ENCODE data around the gene RMRP.
A peak's percentile ranks its signal among the peaks of the same experiment; 100 is the strongest.

RMRP gene

DNA sequence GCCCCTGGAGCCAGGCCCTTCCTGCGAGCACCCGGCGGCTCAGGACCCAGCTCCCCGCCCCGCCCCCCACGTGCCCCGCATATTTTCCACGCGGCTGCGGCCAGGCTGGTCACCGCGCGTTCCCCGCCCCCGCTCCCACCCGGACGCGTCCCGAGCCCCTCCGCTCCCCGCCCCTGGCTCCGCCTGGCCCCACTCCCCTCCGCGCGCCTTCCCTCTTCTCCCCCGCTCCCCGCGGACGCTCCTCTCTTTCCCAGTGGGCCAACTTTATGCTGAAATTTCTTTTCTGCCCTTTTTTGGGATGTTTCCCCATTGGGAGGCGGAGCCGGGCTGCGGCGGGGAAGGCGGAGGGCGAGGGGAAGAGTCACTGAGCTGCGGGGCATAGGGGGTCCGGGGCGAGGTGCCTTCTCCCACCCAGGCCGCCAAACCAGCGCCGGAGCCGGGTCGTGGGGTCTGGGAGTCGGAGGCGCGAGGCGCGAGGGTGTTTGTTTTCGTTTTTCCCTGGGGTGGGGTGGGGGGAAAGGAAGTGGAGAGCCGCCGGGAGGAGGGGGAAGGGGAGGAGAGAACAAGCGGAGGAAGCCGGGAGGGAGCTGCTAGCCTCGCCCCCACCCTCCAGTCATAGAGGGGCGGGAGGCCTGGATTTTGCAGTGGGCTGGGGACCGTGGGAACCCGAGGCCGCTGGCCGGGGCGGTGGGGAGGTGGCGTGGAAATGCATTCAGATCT lies 33.0 kb upstream of the RMRP start:
- H3K36me3 Mint-ChIP-seq (ENCODE audit: low read depth): no peaks in the 10 kb centered on the region

DNA sequence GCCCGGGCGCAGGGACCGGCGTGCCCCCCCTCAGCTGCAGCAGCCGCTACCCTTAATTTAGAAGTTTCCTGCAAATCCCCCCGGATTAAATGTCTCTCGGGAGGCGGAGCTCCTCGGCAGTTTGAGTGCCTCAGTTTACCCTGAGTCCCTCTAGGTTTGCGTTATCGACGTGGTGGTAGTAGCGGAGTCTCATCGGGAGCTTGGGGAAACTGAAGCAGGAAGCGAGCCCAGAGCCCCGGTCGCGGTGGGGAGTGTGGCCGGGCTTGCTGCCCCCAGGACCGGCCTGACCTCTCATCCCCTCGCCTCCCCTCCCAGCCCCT lies 32.4 kb upstream of the RMRP start:
- Mint-ChIP-seq H3K9me3 (no peaks in the 10 kb centered on the region), H3K27me3 (no peaks in the 10 kb centered on the region), H3K36me3 (ENCODE audit: low read depth) (no peaks in the 10 kb centered on the region), H3K4me3 (peak overlapping the region; percentile 74), H3K4me1 (ENCODE audit: low read depth) (peaks cover 32% of the 10 kb centered on the region), H3K27ac (peak overlapping the region; percentile 79)

More for the DNA sequence above, 33.0 kb upstream of the RMRP start:
- Mint-ChIP-seq H3K27me3 (no peaks in the 10 kb centered on the region), H3K27ac (peak overlapping the region; percentile 81), H3K9me3 (no peaks in the 10 kb centered on the region), H3K4me3 (peak overlapping the region; percentile 78), H3K4me1 (ENCODE audit: low read depth) (peaks cover 32% of the 10 kb centered on the region)

DNA sequence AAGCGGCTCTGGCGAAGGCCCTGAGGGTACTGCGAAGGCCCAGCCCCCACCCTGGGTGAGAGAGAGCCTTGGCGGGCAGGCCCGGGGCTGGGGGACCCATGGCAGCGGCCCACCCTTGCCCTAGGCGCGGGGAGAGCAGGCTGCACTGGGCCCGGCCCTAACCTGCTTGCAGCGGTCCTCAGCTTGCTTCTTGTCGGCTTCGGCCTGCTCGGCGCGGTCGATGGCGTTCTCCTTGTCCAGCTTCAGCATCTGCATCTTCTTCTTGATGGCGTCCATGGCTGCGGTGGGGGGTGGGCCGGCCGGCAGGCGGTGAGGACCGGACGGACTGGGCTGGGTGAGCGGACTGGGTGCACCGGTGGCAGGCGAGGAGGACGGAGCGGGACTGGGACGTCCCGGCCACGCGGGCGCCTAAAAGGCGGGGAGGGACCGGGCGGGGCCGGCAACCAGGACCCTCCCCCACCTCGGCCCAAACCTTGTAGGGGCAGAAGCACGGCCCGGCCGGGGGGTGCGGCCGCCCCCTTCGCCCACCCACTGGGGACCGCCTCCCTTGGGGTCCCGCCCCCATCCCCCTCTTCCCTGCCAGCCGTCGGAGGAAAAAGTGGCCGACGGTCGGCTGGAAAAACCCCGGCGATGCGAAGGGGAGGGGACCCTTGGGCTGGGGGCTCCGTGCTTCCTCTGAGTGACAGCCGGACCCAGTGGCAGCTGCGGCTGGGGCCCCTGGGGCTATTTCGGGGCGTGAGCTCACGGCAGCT lies 31.9 kb upstream of the RMRP start, which contains the start of gene TPM2:
TSS of gene TPM2 (minus strand) at position 384 of the 752 bp plus-strand sequence. CDS start at position 276, 108 bp downstream.
- no peaks in the 10 kb centered on the region for H3K27me3 Mint-ChIP-seq
- H3K9me3 Mint-ChIP-seq: no peaks in the 10 kb centered on the region
- peaks cover 32% of the 10 kb centered on the region for H3K4me1 Mint-ChIP-seq (ENCODE audit: low read depth)
- peak within 1 kb of the TSS; percentile 78 for H3K4me3 Mint-ChIP-seq
- H3K36me3 Mint-ChIP-seq (ENCODE audit: low read depth): no peaks in the 10 kb centered on the region
- H3K27ac Mint-ChIP-seq: peak within 1 kb of the TSS; percentile 81

- H3K4me3 Mint-ChIP-seq: peak overlapping the region; percentile 47
- H3K36me3 Mint-ChIP-seq (ENCODE audit: low read depth): no peaks in the 10 kb centered on the region
- no peaks in the 10 kb centered on the region for H3K9me3 Mint-ChIP-seq
- peak overlapping the region; percentile 45 for H3K27ac Mint-ChIP-seq
- H3K27me3 Mint-ChIP-seq: no peaks in the 10 kb centered on the region
- H3K4me1 Mint-ChIP-seq (ENCODE audit: low read depth): peaks cover 32% of the 10 kb centered on the region
These were observed 31.0 kb upstream of the RMRP start for GRCh38 chr9:35688558-35689541.

DNA sequence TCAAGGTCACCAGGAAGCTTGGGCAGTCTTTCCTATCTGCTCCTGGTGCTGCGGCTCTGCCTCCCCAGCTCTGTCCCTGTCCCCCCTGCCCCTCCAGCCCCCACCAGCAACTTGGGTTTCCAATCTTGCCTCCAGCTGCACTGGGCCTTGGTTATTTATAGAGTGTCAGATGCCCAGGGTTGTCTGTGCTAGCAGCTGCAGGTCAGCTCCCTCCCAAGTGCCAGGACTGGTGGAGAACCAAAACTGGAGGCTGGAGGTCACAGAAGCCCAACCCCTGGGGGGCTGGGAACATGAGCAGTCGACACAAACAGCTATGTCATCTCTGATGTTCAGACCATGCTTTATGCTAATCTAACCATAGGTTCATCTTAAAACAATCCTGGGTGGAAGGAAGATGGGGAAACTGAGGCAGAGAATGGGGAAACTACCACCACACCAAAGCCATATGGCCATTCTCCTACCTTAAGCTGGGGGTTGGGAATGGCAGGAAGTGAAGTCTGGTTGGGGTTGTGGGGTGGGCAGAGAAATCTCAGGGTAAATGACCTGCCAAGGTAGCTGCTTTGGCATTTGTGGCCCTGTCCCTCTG lies 30.2 kb upstream of the RMRP start:
- Mint-ChIP-seq H3K9me3 (no peaks in the 10 kb centered on the region), H3K36me3 (ENCODE audit: low read depth) (no peaks in the 10 kb centered on the region), H3K4me3 (no peak overlapping the region), H3K4me1 (ENCODE audit: low read depth) (peaks cover 32% of the 10 kb centered on the region), H3K27me3 (no peaks in the 10 kb centered on the region), H3K27ac (no peak overlapping the region)

DNA sequence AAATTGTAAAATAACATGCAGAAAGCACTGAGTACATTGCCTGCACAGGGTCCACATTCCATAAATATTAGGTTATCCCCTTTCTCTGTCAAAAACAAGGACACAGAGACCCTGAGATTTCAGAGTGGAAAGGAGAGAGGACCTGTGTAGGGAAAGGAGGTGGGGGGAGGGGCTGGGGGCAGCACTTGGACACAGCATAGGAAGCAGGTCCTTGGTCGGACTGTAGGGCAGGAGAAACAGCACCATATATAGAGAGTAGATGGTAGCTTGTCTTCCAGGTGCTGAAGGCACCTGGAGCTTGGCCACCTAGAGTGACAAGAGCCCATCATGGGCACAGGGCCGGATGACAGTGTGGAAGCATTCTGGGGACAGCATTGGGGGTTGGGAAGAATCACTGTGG lies 29.5 kb upstream of the RMRP start:
- Mint-ChIP-seq H3K27ac (no peak overlapping the region), H3K9me3 (no peaks in the 10 kb centered on the region), H3K27me3 (no peaks in the 10 kb centered on the region), H3K36me3 (ENCODE audit: low read depth) (no peaks in the 10 kb centered on the region), H3K4me3 (no peak overlapping the region), H3K4me1 (ENCODE audit: low read depth) (peaks cover 32% of the 10 kb centered on the region)

DNA sequence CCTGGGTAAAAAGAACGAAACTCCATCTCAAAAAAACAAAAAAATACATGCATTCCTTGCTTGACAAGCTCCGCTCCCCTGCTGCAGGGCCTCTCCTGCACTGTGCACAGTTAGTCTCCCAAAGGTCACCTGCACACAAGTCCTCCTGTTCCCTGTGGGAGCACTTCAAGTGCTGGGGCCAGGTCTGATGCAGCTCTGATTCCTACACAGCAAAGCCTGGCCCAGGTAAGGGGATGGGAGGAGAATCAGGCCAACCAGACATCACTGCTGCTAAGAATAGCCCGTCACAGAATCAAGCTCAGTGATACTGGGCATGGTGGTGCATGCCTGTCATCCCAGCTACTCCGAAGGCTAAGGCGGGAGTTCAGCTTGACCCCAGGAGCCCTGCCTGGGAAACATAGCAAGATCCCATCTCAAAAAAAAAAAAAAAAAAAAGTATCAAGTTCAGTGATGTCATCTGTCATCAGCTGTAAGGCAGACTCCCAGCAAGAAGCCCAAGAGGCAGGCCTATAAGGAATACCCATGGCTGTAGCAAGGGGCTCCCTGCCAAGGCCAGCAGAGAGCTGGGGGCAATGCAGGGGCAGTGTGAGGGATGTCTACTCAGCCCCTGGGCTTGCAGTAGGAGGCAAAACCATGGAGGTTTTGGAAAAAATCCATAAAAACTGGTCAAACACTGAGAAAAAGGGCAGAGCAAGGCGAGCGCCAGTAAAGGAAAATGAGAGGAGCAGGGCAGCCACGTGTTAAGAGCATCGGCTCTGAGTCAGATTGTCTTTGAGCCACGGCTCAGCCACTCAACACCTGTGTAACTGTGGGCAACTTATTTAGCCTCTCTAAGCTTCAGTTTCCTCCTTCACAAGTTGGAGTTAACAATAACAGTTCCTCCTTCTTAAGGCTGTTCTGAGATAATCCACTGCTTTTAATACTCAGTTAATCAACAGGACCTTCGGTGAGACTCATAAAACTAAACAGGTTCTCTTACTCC lies 28.7 kb upstream of the RMRP start:
- Mint-ChIP-seq H3K4me3 (no peak overlapping the region), H3K27ac (no peak overlapping the region), H3K27me3 (no peaks in the 10 kb centered on the region), H3K36me3 (ENCODE audit: low read depth) (no peaks in the 10 kb centered on the region), H3K9me3 (no peaks in the 10 kb centered on the region), H3K4me1 (ENCODE audit: low read depth) (peaks cover 27% of the 10 kb centered on the region)

DNA sequence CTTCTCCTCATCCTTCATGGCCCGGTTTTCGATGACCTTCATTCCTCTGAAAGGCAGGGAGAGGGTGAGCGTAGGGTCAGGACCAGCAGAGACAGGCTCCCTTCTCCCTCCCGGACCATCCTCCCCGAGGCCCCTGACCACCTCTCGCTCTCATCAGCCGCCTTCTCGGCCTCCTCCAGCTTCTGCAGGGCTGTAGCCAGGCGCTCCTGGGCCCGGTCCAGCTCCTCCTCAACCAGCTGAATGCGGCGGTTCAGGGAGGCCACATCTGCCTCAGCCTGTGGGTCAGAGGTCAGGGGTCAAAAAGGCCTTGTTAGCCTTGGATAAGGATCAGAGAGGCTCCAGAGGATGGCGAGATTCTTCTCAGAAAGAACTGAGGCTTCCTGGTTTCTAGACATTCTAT lies 27.7 kb upstream of the RMRP start:
- H3K4me3 Mint-ChIP-seq: no peak overlapping the region
- peaks cover 18% of the 10 kb centered on the region for H3K4me1 Mint-ChIP-seq (ENCODE audit: low read depth)
- H3K27ac Mint-ChIP-seq: no peak overlapping the region
- H3K9me3 Mint-ChIP-seq: no peaks in the 10 kb centered on the region
- H3K36me3 Mint-ChIP-seq (ENCODE audit: low read depth): no peaks in the 10 kb centered on the region
- H3K27me3 Mint-ChIP-seq: no peaks in the 10 kb centered on the region

DNA sequence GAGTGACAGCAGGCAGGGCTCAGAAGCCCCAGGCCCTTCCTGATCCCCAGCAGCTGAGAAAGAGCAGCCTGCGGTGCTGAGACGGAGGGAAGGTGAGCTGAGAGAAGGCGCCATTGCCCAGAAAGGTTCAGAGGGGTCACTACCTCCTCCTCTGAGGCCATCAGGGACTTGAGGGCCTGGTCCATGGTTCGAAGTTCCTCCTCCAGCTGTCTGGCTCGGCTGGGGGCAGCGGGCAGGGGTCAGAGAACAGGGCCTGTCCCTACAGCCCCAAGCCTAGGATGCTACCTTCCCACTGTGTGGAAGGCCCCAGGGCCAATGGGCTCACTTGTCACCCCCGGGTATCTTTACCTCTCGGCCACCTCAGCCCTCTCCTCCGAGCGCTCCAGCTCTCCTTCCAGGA lies 27.1 kb upstream of the RMRP start:
- H3K27me3 Mint-ChIP-seq: no peaks in the 10 kb centered on the region
- H3K4me3 Mint-ChIP-seq: no peak overlapping the region
- no peaks in the 10 kb centered on the region for H3K36me3 Mint-ChIP-seq (ENCODE audit: low read depth)
- no peaks in the 10 kb centered on the region for H3K9me3 Mint-ChIP-seq
- H3K4me1 Mint-ChIP-seq (ENCODE audit: low read depth): peaks cover 18% of the 10 kb centered on the region
- H3K27ac Mint-ChIP-seq: no peak overlapping the region

GRCh38 chr9:35683323-35683722 lies 25.5 kb upstream of the RMRP start:
- no peaks in the 10 kb centered on the region for H3K9me3 Mint-ChIP-seq
- no peaks in the 10 kb centered on the region for H3K36me3 Mint-ChIP-seq (ENCODE audit: low read depth)
- peaks cover 8% of the 10 kb centered on the region for H3K4me1 Mint-ChIP-seq (ENCODE audit: low read depth)
- H3K27ac Mint-ChIP-seq: no peak overlapping the region
- no peaks in the 10 kb centered on the region for H3K27me3 Mint-ChIP-seq
- H3K4me3 Mint-ChIP-seq: no peak overlapping the region

DNA sequence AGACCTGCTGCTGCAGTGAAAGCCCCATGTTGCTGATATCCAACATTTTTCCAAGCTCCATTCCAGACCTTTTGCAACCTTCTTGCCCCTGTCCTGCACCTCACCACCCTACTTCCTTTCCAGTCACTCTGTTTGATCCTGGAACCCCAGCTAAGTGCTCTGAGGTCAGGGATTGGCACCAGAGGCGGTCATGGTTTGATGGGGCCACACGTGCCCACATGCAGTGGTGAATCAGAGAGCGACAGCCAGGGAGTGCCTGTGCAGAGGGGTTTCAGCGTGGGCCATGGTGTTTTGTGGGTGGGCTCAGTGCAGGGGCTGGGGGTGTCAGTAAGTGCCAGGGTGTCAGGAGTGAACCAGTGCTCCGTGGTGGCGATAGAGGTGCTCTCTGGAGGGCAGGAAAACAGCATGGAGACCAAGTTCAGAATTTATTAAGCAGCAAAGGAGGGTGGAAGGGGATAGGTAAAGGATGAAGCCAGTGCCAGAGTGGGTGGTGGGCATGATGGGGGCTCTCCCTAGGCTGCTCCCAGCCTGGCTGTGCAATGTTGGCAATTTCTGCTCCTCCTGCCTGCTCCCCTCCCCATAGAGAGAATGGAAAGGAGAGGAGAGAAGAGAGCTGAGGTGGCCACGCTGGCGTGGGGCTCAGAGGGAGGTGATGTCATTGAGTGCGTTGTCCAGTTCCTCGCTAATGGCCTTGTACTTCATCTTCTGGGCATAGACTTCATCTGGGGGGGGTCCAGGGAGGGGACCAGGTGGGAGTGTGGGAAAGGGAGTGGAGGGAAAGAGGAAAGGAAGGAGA lies 24.9 kb upstream of the RMRP start:
- no peaks in the 10 kb centered on the region for H3K36me3 Mint-ChIP-seq (ENCODE audit: low read depth)
- H3K27me3 Mint-ChIP-seq: no peaks in the 10 kb centered on the region
- H3K27ac Mint-ChIP-seq: no peak overlapping the region
- no peak overlapping the region for H3K4me3 Mint-ChIP-seq
- peaks cover 4% of the 10 kb centered on the region for H3K4me1 Mint-ChIP-seq (ENCODE audit: low read depth)
- no peaks in the 10 kb centered on the region for H3K9me3 Mint-ChIP-seq

DNA sequence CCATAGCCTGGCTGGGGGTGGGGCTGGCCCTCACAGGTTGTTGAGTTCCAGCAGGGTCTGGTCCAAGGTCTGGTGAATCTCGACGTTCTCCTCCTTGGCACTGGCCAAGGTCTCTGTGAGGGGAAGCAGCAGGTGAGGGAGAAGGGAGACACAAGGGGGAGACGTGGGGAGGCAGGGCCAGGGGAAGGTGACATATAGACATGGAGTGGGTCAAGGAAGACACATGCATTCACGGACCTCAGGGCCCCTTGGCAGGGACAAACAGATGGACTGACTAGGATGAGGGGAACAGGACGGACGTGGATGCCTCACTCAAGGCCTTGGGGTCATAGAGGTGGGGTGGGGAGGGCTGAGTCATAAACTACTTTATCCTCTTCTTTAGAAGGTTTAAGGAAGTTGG lies 24.2 kb upstream of the RMRP start:
- no peaks in the 10 kb centered on the region for H3K27me3 Mint-ChIP-seq
- no peaks in the 10 kb centered on the region for H3K4me1 Mint-ChIP-seq (ENCODE audit: low read depth)
- no peak overlapping the region for H3K4me3 Mint-ChIP-seq
- H3K9me3 Mint-ChIP-seq: no peaks in the 10 kb centered on the region
- no peaks in the 10 kb centered on the region for H3K36me3 Mint-ChIP-seq (ENCODE audit: low read depth)
- H3K27ac Mint-ChIP-seq: no peak overlapping the region

GRCh38 chr9:35681341-35682002 lies 23.7 kb upstream of the RMRP start:
- Mint-ChIP-seq H3K27ac (no peak overlapping the region), H3K36me3 (ENCODE audit: low read depth) (no peaks in the 10 kb centered on the region), H3K9me3 (no peaks in the 10 kb centered on the region), H3K4me3 (no peak overlapping the region), H3K27me3 (peaks cover 1% of the 10 kb centered on the region), H3K4me1 (ENCODE audit: low read depth) (peaks cover under 1% of the 10 kb centered on the region)
